Ovary (tissue), 9 donors: ENCODE measurements around the gene EPB41L1. TPM values are rescaled to one million over a fixed set of nuclear protein-coding genes. Genes with fewer than 3 reads are reported as not detected.

Experiments
- DNase-seq, 5 donors: peaks; one replicate each; pipeline ENCODE4 v3.0.0-alpha.2; 2019 to 2020
- H3K27ac ChIP-seq, 2 donors: fragments of 200-600 bp; one replicate each; pipeline versions ENCODE4 v1.5.1 to v1.8.0; 2019 to 2022
- H3K27me3 ChIP-seq: fragments of 200-600 bp; one replicate; pipeline ENCODE4 v1.8.0; 2022
- H3K36me3 ChIP-seq: fragments of 200-600 bp; sonication (generic); one replicate; pipeline ENCODE4 v1.5.1; 2019
- H3K4me1 ChIP-seq: one replicate; pipeline ENCODE4 v1.8.1; 2013; ENCODE audit warnings: mild to moderate bottlenecking, moderate library complexity; ENCODE audit not compliant: insufficient read depth
- H3K4me3 ChIP-seq: fragments of 200-600 bp; sonication (generic); one replicate; pipeline ENCODE4 v1.5.1; 2017
- H3K9me3 ChIP-seq, 2 donors: fragments of 200-600 bp in 1 of 2; sonication (generic) in 1 of 2; one replicate each; pipeline versions ENCODE4 v1.5.1 to v1.8.1; 2013 to 2019; ENCODE audit warnings: mild to moderate bottlenecking in 1 of 2, moderate library complexity in 1 of 2
- CTCF ChIP-seq, 3 donors: fragments of 450-650 bp in 2 of 3; fragments of 200-600 bp in 1 of 3; IDR thresholded peaks; one replicate each; pipeline versions ENCODE4 v1.5.1 to v1.8.0; 2016 to 2022; ENCODE audit warnings: antibody characterized with exemption in 3 of 3, mild to moderate bottlenecking in 1 of 3
- EP300 ChIP-seq: sonication (generic); formaldehyde crosslinking; IDR thresholded peaks from one replicate; pipeline ENCODE4 v1.6.1; 2017; ENCODE audit warnings: antibody characterized with exemption
- POLR2A ChIP-seq: fragments of 450-650 bp; IDR thresholded peaks from one replicate; pipeline ENCODE4 v1.6.1; 2017; ENCODE audit warnings: antibody characterized with exemption, mild to moderate bottlenecking, moderate library complexity
- WGBS, 3 donors: extraction: QIAGEN DNeasy Blood & Tissue Kit in 1 of 3; methylation state at CpG; one replicate each; pipeline versions ENCODE4 v1.1.5 to v1.1.7; 2013 to 2017; 5-methylcytosine and 5-hydroxymethylcytosine counted together
- intact Hi-C, 4 donors: fragments of 100-400 bp; cut with DNase I; formaldehyde crosslinking; loops; one replicate each; pipeline versions ENCODE4 v1.11.0 to v1.15.1; 2022 to 2023
- polyA plus RNA-seq, 2 donors: library from polyadenylated mRNA; stranded (reverse); fragments of 200-250 nt in 1 of 2; fragments of 350-450 nt in 1 of 2; fragmentation: Illumina TruSeq in 1 of 2; extraction: RNeasy Lipid Tissue Mini Kit (QIAGEN cat#74804) in 1 of 2; gene quantifications; one replicate each; pipeline ENCODE4 v1.2.3, GENCODE V29; 2013 to 2014
- total RNA-seq, 7 donors: library from RNA; depleted of rRNA in 2 of 7; stranded (reverse); fragments of >200 nt in 2 of 7; fragmentation: NEBNext Ultra II Directional in 3 of 7; extraction: Animal tissue kit (Norgen Biotek cat#: 25700) in 3 of 7; gene quantifications; one replicate each; pipeline versions ENCODE4 v1.1.0 to v1.2.4, GENCODE V29; 2016 to 2023
- donor health status: DM: no; HTN: no; CAD: no; lungs with moderate emphysema.
- donor health status: DM: no; HTN: no; CAD: no.
- donor health status: Bipolar disorder and iron deficiency.
- donor health status: DM: yes; HTN: yes; CAD: no.
- donor health status: DM: no; HTN: no; CAD: no.
- donor health status: DM: yes; HTN: yes; CAD: no.

The EPB41L1 gene
- total and polyA plus RNA-seq, 9 donors = 23.4 to 207 (median 63.2) TPM

- TF ChIP-seq CTCF (IDR thresholded peaks at IDR 0.05) (no peak), POLR2A (no peak), EP300 (no peak)
- intact Hi-C loops = no loop called here
- no peak for DNase-seq
Measured at GRCh38 chr20:36228770-36229169, 74.2 kb downstream of the EPB41L1 start.

GRCh38 chr20:36230019-36230418, 75.5 kb downstream of the EPB41L1 start:
- H3K9me3 ChIP-seq = no peaks in the 10 kb centered on the region
- no peaks in the 10 kb centered on the region for H3K36me3 ChIP-seq
- WGBS, 3 donors = 69 to 72% (median 69%) methylated on average over 3 of the region's 3 CpGs
- intact Hi-C loops = no loop called here
- no peaks in the 10 kb centered on the region for H3K4me1 ChIP-seq
- no peak overlapping the region for H3K4me3 ChIP-seq
- TF ChIP-seq EP300 (no peak), POLR2A (no peak), CTCF (IDR thresholded peaks at IDR 0.05) (no peak)
- no peak for DNase-seq
- no peak overlapping the region for H3K27ac ChIP-seq
- H3K27me3 ChIP-seq = no peaks in the 10 kb centered on the region

More at GRCh38 chr20:36228770-36229169, 74.2 kb downstream of the EPB41L1 start:
- no peaks in the 10 kb centered on the region for H3K36me3 ChIP-seq
- 46 to 61% (median 49%) methylated on average over 6 of the region's 6 CpGs for WGBS, 3 donors
- no peak overlapping the region for H3K4me3 ChIP-seq
- H3K27me3 ChIP-seq = no peaks in the 10 kb centered on the region
- H3K27ac ChIP-seq = no peak overlapping the region
- no peaks in the 10 kb centered on the region for H3K9me3 ChIP-seq
- no peaks in the 10 kb centered on the region for H3K4me1 ChIP-seq

- intact Hi-C loops = no loop called here
- no peak overlapping the region for H3K4me3 ChIP-seq
- no peaks in the 10 kb centered on the region for H3K27me3 ChIP-seq
- DNase-seq = no peak
- TF ChIP-seq POLR2A = no peak
- no peak for TF ChIP-seq EP300
- TF ChIP-seq CTCF (IDR thresholded peaks at IDR 0.05) = no peak
- no peaks in the 10 kb centered on the region for H3K36me3 ChIP-seq
- H3K4me1 ChIP-seq = peaks cover 4% of the 10 kb centered on the region
- WGBS, 3 donors = 92 to 95% (median 94%) methylated on average over 7 of the region's 7 CpGs
- H3K9me3 ChIP-seq = no peaks in the 10 kb centered on the region
- no peak overlapping the region for H3K27ac ChIP-seq
Measured at GRCh38 chr20:36231331-36231730, 76.8 kb downstream of the EPB41L1 start.

GRCh38 chr20:36234771-36235320, 80.3 kb downstream of the EPB41L1 start:
- 76 to 82% (median 77%) methylated on average over 4 of the region's 4 CpGs for WGBS, 3 donors
- no peak for DNase-seq
- Histone ChIP-seq H3K27me3 (no peaks in the 10 kb centered on the region), H3K36me3 (no peaks in the 10 kb centered on the region), H3K4me3 (no peak overlapping the region), H3K9me3 (no peaks in the 10 kb centered on the region), H3K4me1 (peaks cover 8% of the 10 kb centered on the region), H3K27ac (no peak overlapping the region)
- no peak for TF ChIP-seq EP300
- no peak for TF ChIP-seq POLR2A
- TF ChIP-seq CTCF (IDR thresholded peaks at IDR 0.05) = no peak
- intact Hi-C loops = no loop called here
